K562 (cell line): ENCODE measurements around the gene GAB2. TPM values are rescaled to one million over a fixed set of nuclear protein-coding genes. Genes with fewer than 3 reads are reported as not detected.

Source experiments
- ATAC-seq: fragments of 200-7000 bp; cut with Tn5 transposase; 3 replicates; pipeline ENCODE4 v1.9.1; 2020; ENCODE audit warnings: moderate library complexity
- BruUV-seq: library from RNA; stranded (reverse); fragments of 400-500 nt; replicated peaks from 2 replicates; lab custom pipeline; 2021; lab: Mats Ljungman, UMichigan
- CTCF ChIA-PET: fragments of 300-600 bp; formaldehyde crosslinking; extraction: SDS; loops from one replicate; lab custom pipeline; 2021; ENCODE audit warnings: low intra/inter-chr PET ratio; lab: Yijun Ruan, JAX
- POLR2A ChIA-PET: fragments of 300-600, 350-650 bp; sonication (Branson Sonifier 250); formaldehyde crosslinking; extraction: SDS; loops from one replicate; lab custom pipeline; 2021; ENCODE audit warnings: antibody characterized with exemption, inconsistent platforms; lab: Yijun Ruan, JAX
- DNase-seq, 4 experiments: peaks; one replicate each; pipeline versions ENCODE4 v3.0.0 to v3.0.0-alpha.2; 2011 to 2018; ENCODE audit warnings: low spot score in 3 of 4, mixed read lengths in 3 of 4; ENCODE audit errors: extremely low read depth in 1 of 4
- FAIRE-seq: peaks from 2 replicates; lab custom pipeline; 2011; peaks lifted over from hg19 to GRCh38; lab: Jason Lieb, UNC
- H2AFZ ChIP-seq: 2 replicates; pipeline ENCODE4 v1.6.0; 2011; ENCODE audit warnings: low read depth, low read length, control low read depth, inconsistent platforms
- H3K27ac ChIP-seq: fragments of 200-600 bp; 3 replicates; pipeline ENCODE4 v1.8.0; 2011; ENCODE audit warnings: low read depth, mild to moderate bottlenecking, control low read depth, inconsistent platforms, low read length, moderate library complexity, mixed read lengths; ENCODE audit errors: extremely low read depth
- H3K27me3 ChIP-seq, 2 experiments: fragments of 300-600 bp in 1 of 2; 2 replicates in 1 of 2; 3 replicates in 1 of 2; pipeline versions ENCODE4 v1.6.0 to v1.8.0; 2011; ENCODE audit warnings: inconsistent platforms in 2 of 2, low read length in 2 of 2, mild to moderate bottlenecking in 1 of 2, mixed read lengths in 1 of 2, moderate library complexity in 1 of 2; ENCODE audit not compliant: control insufficient read depth in 2 of 2, insufficient read depth in 2 of 2
- H3K36me3 ChIP-seq: fragments of 300-600 bp; 3 replicates; pipeline ENCODE4 v1.8.0; 2011; ENCODE audit warnings: mild to moderate bottlenecking, low read length, inconsistent platforms; ENCODE audit not compliant: control insufficient read depth, insufficient read depth
- H3K4me1 ChIP-seq, 2 experiments: fragments of 200-600 bp in 1 of 2; replicated peaks in 1 of 2; 2 replicates in 1 of 2; 3 replicates in 1 of 2; pipeline versions ENCODE4 v1.5.1 to v1.8.0; 2011; ENCODE audit warnings: inconsistent platforms in 2 of 2, low read length in 2 of 2, mild to moderate bottlenecking in 1 of 2, mixed read lengths in 1 of 2, moderate library complexity in 1 of 2; ENCODE audit not compliant: control insufficient read depth in 2 of 2, insufficient read depth in 2 of 2
- H3K4me2 ChIP-seq: 2 replicates; pipeline ENCODE4 v1.6.1; 2011; ENCODE audit warnings: low read length, control low read depth, inconsistent platforms, mixed read lengths; ENCODE audit not compliant: insufficient read depth
- H3K4me3 ChIP-seq: fragments of 200-600 bp; sonication (generic), shearing (Covaris generic); 2 replicates; pipeline ENCODE4 v1.5.1; 2016; ENCODE audit warnings: control low read depth, inconsistent platforms
- H3K79me2 ChIP-seq: fragments of 200-600 bp; 3 replicates; pipeline ENCODE4 v1.8.0; 2011; ENCODE audit warnings: low read length, inconsistent platforms; ENCODE audit not compliant: control insufficient read depth, insufficient read depth
- H3K9ac ChIP-seq, 2 experiments: 2 replicates each; pipeline versions ENCODE4 v1.6.0 to v1.6.1; 2011; ENCODE audit warnings: low read depth in 2 of 2, low read length in 2 of 2, control low read depth in 1 of 2, inconsistent platforms in 1 of 2, mild to moderate bottlenecking in 1 of 2, mixed read lengths in 1 of 2; ENCODE audit not compliant: insufficient read depth in 1 of 2
- H3K9me1 ChIP-seq: one replicate; pipeline ENCODE4 v1.6.0; 2011; ENCODE audit warnings: inconsistent platforms, mild to moderate bottlenecking, low read length, moderate library complexity; ENCODE audit not compliant: control insufficient read depth, insufficient read depth
- H3K9me3 ChIP-seq: replicated peaks from 2 replicates; pipeline ENCODE4 v1.5.1; 2011; ENCODE audit warnings: low read depth, low read length, inconsistent platforms; ENCODE audit not compliant: control insufficient read depth, insufficient read depth
- H4K20me1 ChIP-seq: replicated peaks from 2 replicates; pipeline ENCODE4 v1.6.1; 2011; ENCODE audit warnings: low read length, inconsistent platforms, mixed read lengths; ENCODE audit not compliant: control insufficient read depth, insufficient read depth
- BMI1 ChIP-seq: fragments of 150-350 bp; IDR thresholded peaks from 2 replicates; pipeline ENCODE4 v1.6.1; 2014; ENCODE audit warnings: low read length
- CREB5 ChIP-seq: fragments of 250-450 bp; sonication (Bioruptor Pico); IDR thresholded peaks from 2 replicates; pipeline ENCODE4 v1.5.0; 2020; ENCODE audit warnings: mild to moderate bottlenecking
- DACH1 ChIP-seq: fragments of 450-650 bp; IDR thresholded peaks from 2 replicates; pipeline ENCODE4 v1.6.1; 2018; ENCODE audit not compliant: partially characterized antibody
- E2F8 ChIP-seq: fragments of 450-650 bp; IDR thresholded peaks from 2 replicates; pipeline ENCODE4 v1.7.1; 2018; ENCODE audit warnings: mild to moderate bottlenecking, low read depth; ENCODE audit not compliant: partially characterized antibody
- ELF2 ChIP-seq: fragments of 250-450 bp; sonication (Bioruptor Pico); IDR thresholded peaks from 2 replicates; pipeline ENCODE4 v1.5.0; 2021; ENCODE audit warnings: mild to moderate bottlenecking
- FOXO4 ChIP-seq: fragments of 450-650 bp; formaldehyde crosslinking; IDR thresholded peaks from 2 replicates; pipeline ENCODE4 v1.4.0; 2020; ENCODE audit warnings: mild to moderate bottlenecking, moderate library complexity
- HIVEP1 ChIP-seq: fragments of 250-450 bp; sonication (Bioruptor Pico); IDR thresholded peaks from 2 replicates; pipeline ENCODE4 v1.4.0; 2020; ENCODE audit warnings: mild to moderate bottlenecking
- RBM17 ChIP-seq: fragments of 200-400 bp; formaldehyde crosslinking; IDR thresholded peaks from 2 replicates; pipeline ENCODE4 v1.6.1; 2017; ENCODE audit warnings: low read depth, mild to moderate bottlenecking, low read length, borderline replicate concordance
- ZNF184 ChIP-seq: sonication (generic); formaldehyde crosslinking; IDR thresholded peaks from 2 replicates; pipeline ENCODE4 v1.5.0; 2020; ENCODE audit warnings: missing genetic modification reagents
- ZNF408 ChIP-seq: fragments of 250-450 bp; sonication (Bioruptor Pico); IDR thresholded peaks from 2 replicates; pipeline ENCODE4 v1.4.0; 2020; ENCODE audit warnings: low read depth, mild to moderate bottlenecking, moderate library complexity
- WGBS: fragments of 100-300 bp; shearing (Covaris generic); methylation state at CpG from one replicate; pipeline ENCODE4 v1.1.6; 2016; ENCODE audit warnings: low coverage, mixed read lengths; ENCODE audit not compliant: insufficient coverage; ENCODE audit errors: missing lambda C conversion rate; 5-methylcytosine and 5-hydroxymethylcytosine counted together
- in situ Hi-C: fragments of 300-500 bp; cut with MboI; formaldehyde crosslinking; loops from 4 replicates; pipeline ENCODE4 v1.15.0; 2018; ENCODE audit warnings: inconsistent platforms, mixed read lengths
- intact Hi-C: fragments of 100-400 bp; cut with micrococcal nuclease; formaldehyde crosslinking; loops from 2 replicates; pipeline ENCODE4 v1.14.2; 2022
- polyA plus RNA-seq, 8 experiments: library from polyadenylated mRNA; depleted of rRNA in 4 of 8; stranded (reverse) in 5 of 8; unstranded in 3 of 8; fragments of >200 nt; fragmentation: Nextera tagmentation in 2 of 8; fragmentation: Illumina TruSeq in 1 of 8; extraction: Ambion mirVana in 2 of 8; extraction: Trizol in 1 of 8; gene quantifications; 2 replicates each; pipeline versions ENCODE4 v1.2.1 to v1.2.3, GENCODE V29; 2011 to 2014; ENCODE audit warnings: inconsistent platforms in 1 of 8, missing spikeins in 1 of 8
- total RNA-seq, 7 experiments: library from RNA; depleted of rRNA in 6 of 7; stranded (reverse); fragments of >200 nt in 6 of 7; fragmentation: Illumina TruSeq in 2 of 7; extraction: Trizol in 2 of 7; gene quantifications; 2 replicates each; pipeline versions ENCODE4 v1.2.1 to v1.2.3, GENCODE V29; 2011 to 2021; ENCODE audit warnings: low replicate concordance in 1 of 7

The GAB2 gene
- total and polyA plus RNA-seq, 9 of the 15 experiments (the other 6 are each of a cell fraction or from before 2014, with no cell fraction given) = 2.3 to 35.2 (median 16.1) TPM

- H3K9ac ChIP-seq = no peak overlapping the region
- 88% methylated on average over 2 of the region's 2 CpGs for WGBS
- TF ChIP-seq ELF2 (CRISPR knock-in tag) = no peak
- no peak for TF ChIP-seq HIVEP1 (CRISPR knock-in tag)
- TF ChIP-seq FOXO4 (CRISPR knock-in tag) = no peak
- no peak for TF ChIP-seq RBM17
- no peak for TF ChIP-seq ZNF184 (CRISPR knock-in tag)
- no peak for TF ChIP-seq BMI1
- no peak for TF ChIP-seq DACH1
- TF ChIP-seq CREB5 (CRISPR knock-in tag) = no peak
- no peak for TF ChIP-seq E2F8
- no peak for TF ChIP-seq ZNF408 (CRISPR knock-in tag)
Measured at GRCh38 chr11:78453140-78453935, 35.7 kb upstream of the GAB2 start.

More at GRCh38 chr11:78453140-78453935, 35.7 kb upstream of the GAB2 start:
- ChIA-PET CTCF (no interaction called here), POLR2A (interaction anchor here (0.6 to 0.9 kb wide), 2 partner anchors 9 to 42 kb away, joined by 3 read pairs; no protein-coding TSS in a partner anchor)
- Histone ChIP-seq H3K79me2 (no peaks in the 10 kb centered on the region), H3K4me2 (no peak overlapping the region), H3K9me3 (no peaks in the 10 kb centered on the region; the same call in 1 of the 2 replicates), H3K36me3 (peaks cover 16% of the 10 kb centered on the region; the same call in 2 of the 3 replicates), H3K27me3 (no peaks in the 10 kb centered on the region), H3K9me1 (no peaks in the 10 kb centered on the region), H2AFZ (no peak overlapping the region), H3K4me3 (no peak overlapping the region), H4K20me1 (no peaks in the 10 kb centered on the region), H3K27ac (no peak overlapping the region), H3K4me1 (0 out of 5 replicates have a peak, but pooled peaks cover 0 to 3% of the 10 kb centered on the region in 2 experiments)
- no TSS peak for BruUV-seq
- in situ Hi-C loops = no loop called here
- no peak for ATAC-seq
- no peak for FAIRE-seq
- no peak for DNase-seq
- intact Hi-C loops = no loop called here
